ENCODE measurements around the gene SMIM3. TPM values are rescaled to one million over a fixed set of nuclear protein-coding genes. Genes with fewer than 3 reads are reported as not detected.
"Not testable (repeated sequence)": the region's sequence is repeated elsewhere in the genome, so short reads cannot be mapped to it uniquely, and the experiment has no call there.

SMIM3 gene
- polyA plus RNA-seq, 4 donors = 14.2 to 24.6 (median 20.3) TPM

GRCh38 chr5:150789943-150790611 lies 11.5 kb downstream of the SMIM3 start:
- H3K9me3 ChIP-seq (ENCODE audit: control insufficient read depth in 2 of 2, insufficient read depth in 1 of 2, low read depth in 1 of 2, low read length in 1 of 2) = no peaks in the 10 kb centered on the region
- H3K27me3 ChIP-seq (ENCODE audit: control insufficient read depth in 3 of 3, insufficient read depth in 3 of 3, low read length in 3 of 3) = no peaks in the 10 kb centered on the region
- DNase-seq = peak in 1 of 2 donors; percentile 50
- H3K36me3 ChIP-seq (ENCODE audit: control insufficient read depth in 3 of 3, insufficient read depth in 2 of 3, low read depth in 1 of 3, low read length in 3 of 3) = peaks cover 0 to 5% (median 0%) of the 10 kb centered on the region in 3 donors
- WGBS, 3 donors = 29 to 58% (median 49%) methylated on average over 7 of the region's 7 CpGs
- H3K27ac ChIP-seq (ENCODE audit: low read depth in 1 of 3, low read length in 2 of 3) = peak overlapping the region in 1 of 3 donors; percentile 82
- H3K4me1 ChIP-seq (ENCODE audit: control insufficient read depth in 3 of 3, insufficient read depth in 2 of 3, low read depth in 1 of 3, low read length in 2 of 3) = peaks cover 4 to 15% (median 10%) of the 10 kb centered on the region in 3 donors
- no peak for FAIRE-seq
- H3K4me3 ChIP-seq (ENCODE audit: low read depth in 1 of 3, low read length in 3 of 3) = no peak overlapping the region

- Histone ChIP-seq H3K4me1 (ENCODE audit: control insufficient read depth in 3 of 3, insufficient read depth in 2 of 3, low read depth in 1 of 3, low read length in 2 of 3) (peaks cover 4 to 15% (median 10%) of the 10 kb centered on the region in 3 donors), H3K36me3 (ENCODE audit: control insufficient read depth in 3 of 3, insufficient read depth in 2 of 3, low read depth in 1 of 3, low read length in 3 of 3) (peaks cover 0 to 10% (median 3%) of the 10 kb centered on the region in 3 donors), H3K4me3 (ENCODE audit: low read depth in 1 of 3, low read length in 3 of 3) (no peak overlapping the region), H3K27ac (ENCODE audit: low read depth in 1 of 3, low read length in 2 of 3) (no peak overlapping the region), H3K9me3 (ENCODE audit: control insufficient read depth in 2 of 2, insufficient read depth in 1 of 2, low read depth in 1 of 2, low read length in 1 of 2) (no peaks in the 10 kb centered on the region), H3K27me3 (ENCODE audit: control insufficient read depth in 3 of 3, insufficient read depth in 3 of 3, low read length in 3 of 3) (no peaks in the 10 kb centered on the region)
- FAIRE-seq = no peak
- DNase-seq = no peak
These were observed 13.0 kb downstream of the SMIM3 start for GRCh38 chr5:150791536-150791935.

GRCh38 chr5:150793423-150793888 lies 14.9 kb downstream of the SMIM3 start:
- DNase-seq; FAIRE-seq; H3K27me3 ChIP-seq (ENCODE audit: control insufficient read depth in 3 of 3, insufficient read depth in 3 of 3, low read length in 3 of 3); H3K9me3 ChIP-seq (ENCODE audit: control insufficient read depth in 2 of 2, insufficient read depth in 1 of 2, low read depth in 1 of 2, low read length in 1 of 2); H3K4me3 ChIP-seq (ENCODE audit: low read depth in 1 of 3, low read length in 3 of 3); H3K27ac ChIP-seq (ENCODE audit: low read depth in 1 of 3, low read length in 2 of 3): not testable (repeated sequence)
- Histone ChIP-seq H3K36me3 (ENCODE audit: control insufficient read depth in 3 of 3, insufficient read depth in 2 of 3, low read depth in 1 of 3, low read length in 3 of 3) (peaks cover 0 to 12% (median 3%) of the 10 kb centered on the region in 3 donors), H3K4me1 (ENCODE audit: control insufficient read depth in 3 of 3, insufficient read depth in 2 of 3, low read depth in 1 of 3, low read length in 2 of 3) (peaks cover 0 to 15% (median 8%) of the 10 kb centered on the region in 3 donors)
- WGBS, 3 donors = 85 to 91% (median 89%) methylated on average over 2 of the region's 2 CpGs

GRCh38 chr5:150794927-150795326 lies 16.4 kb downstream of the SMIM3 start:
- no peaks in the 10 kb centered on the region for H3K27me3 ChIP-seq (ENCODE audit: control insufficient read depth in 3 of 3, insufficient read depth in 3 of 3, low read length in 3 of 3)
- no peak for DNase-seq
- H3K4me1 ChIP-seq (ENCODE audit: control insufficient read depth in 3 of 3, insufficient read depth in 2 of 3, low read depth in 1 of 3, low read length in 2 of 3) = peaks cover 0 to 8% (median 0%) of the 10 kb centered on the region in 3 donors
- H3K4me3 ChIP-seq (ENCODE audit: low read depth in 1 of 3, low read length in 3 of 3) = no peak overlapping the region
- peaks cover 0 to 12% (median 3%) of the 10 kb centered on the region in 3 donors for H3K36me3 ChIP-seq (ENCODE audit: control insufficient read depth in 3 of 3, insufficient read depth in 2 of 3, low read depth in 1 of 3, low read length in 3 of 3)
- WGBS, 3 donors = 83 to 94% (median 90%) methylated on average over 2 of the region's 2 CpGs
- H3K9me3 ChIP-seq (ENCODE audit: control insufficient read depth in 2 of 2, insufficient read depth in 1 of 2, low read depth in 1 of 2, low read length in 1 of 2) = no peaks in the 10 kb centered on the region
- no peak overlapping the region for H3K27ac ChIP-seq (ENCODE audit: low read depth in 1 of 3, low read length in 2 of 3)
- FAIRE-seq = no peak

- DNase-seq = no peak
- peaks cover 0 to 12% (median 3%) of the 10 kb centered on the region in 3 donors for H3K36me3 ChIP-seq (ENCODE audit: control insufficient read depth in 3 of 3, insufficient read depth in 2 of 3, low read depth in 1 of 3, low read length in 3 of 3)
- no peak for FAIRE-seq
- WGBS, 3 donors = 91 to 97% (median 92%) methylated on average over 2 of the region's 2 CpGs
- no peaks in the 10 kb centered on the region for H3K9me3 ChIP-seq (ENCODE audit: control insufficient read depth in 2 of 2, insufficient read depth in 1 of 2, low read depth in 1 of 2, low read length in 1 of 2)
- H3K27ac ChIP-seq (ENCODE audit: low read depth in 1 of 3, low read length in 2 of 3) = no peak overlapping the region
- H3K4me3 ChIP-seq (ENCODE audit: low read depth in 1 of 3, low read length in 3 of 3) = no peak overlapping the region
- no peaks in the 10 kb centered on the region for H3K27me3 ChIP-seq (ENCODE audit: control insufficient read depth in 3 of 3, insufficient read depth in 3 of 3, low read length in 3 of 3)
- peaks cover 0 to 7% (median 0%) of the 10 kb centered on the region in 3 donors for H3K4me1 ChIP-seq (ENCODE audit: control insufficient read depth in 3 of 3, insufficient read depth in 2 of 3, low read depth in 1 of 3, low read length in 2 of 3)
These were observed 18.8 kb downstream of the SMIM3 start for GRCh38 chr5:150797384-150797783.

GRCh38 chr5:150801117-150801927 lies 22.8 kb downstream of the SMIM3 start:
- Histone ChIP-seq H3K4me3 (ENCODE audit: low read depth in 1 of 3, low read length in 3 of 3) (peak overlapping the region in 1 of 3 donors; percentile 50), H3K27ac (ENCODE audit: low read depth in 1 of 3, low read length in 2 of 3) (peak overlapping the region in 2 of 3 donors; percentile 23 to 74), H3K4me1 (ENCODE audit: control insufficient read depth in 3 of 3, insufficient read depth in 2 of 3, low read depth in 1 of 3, low read length in 2 of 3) (peaks cover 0 to 7% (median 0%) of the 10 kb centered on the region in 3 donors), H3K9me3 (ENCODE audit: control insufficient read depth in 2 of 2, insufficient read depth in 1 of 2, low read depth in 1 of 2, low read length in 1 of 2) (peaks cover 0 to 3% of the 10 kb centered on the region in 2 donors), H3K36me3 (ENCODE audit: control insufficient read depth in 3 of 3, insufficient read depth in 2 of 3, low read depth in 1 of 3, low read length in 3 of 3) (peaks cover 0 to 2% (median 0%) of the 10 kb centered on the region in 3 donors), H3K27me3 (ENCODE audit: control insufficient read depth in 3 of 3, insufficient read depth in 3 of 3, low read length in 3 of 3) (no peaks in the 10 kb centered on the region)
- no peak for FAIRE-seq
- DNase-seq = peak; percentile 51 to 92
- 9 to 15% (median 10%) methylated on average over 15 of the region's 15 CpGs for WGBS, 3 donors

GRCh38 chr5:150804388-150804787 lies 25.8 kb downstream of the SMIM3 start:
- FAIRE-seq = no peak
- peaks cover 0 to 7% (median 0%) of the 10 kb centered on the region in 3 donors for H3K4me1 ChIP-seq (ENCODE audit: control insufficient read depth in 3 of 3, insufficient read depth in 2 of 3, low read depth in 1 of 3, low read length in 2 of 3)
- no peak overlapping the region for H3K27ac ChIP-seq (ENCODE audit: low read depth in 1 of 3, low read length in 2 of 3)
- no peak for DNase-seq
- peaks cover 0 to 5% of the 10 kb centered on the region in 2 donors for H3K9me3 ChIP-seq (ENCODE audit: control insufficient read depth in 2 of 2, insufficient read depth in 1 of 2, low read depth in 1 of 2, low read length in 1 of 2)
- H3K4me3 ChIP-seq (ENCODE audit: low read depth in 1 of 3, low read length in 3 of 3) = no peak overlapping the region
- no peaks in the 10 kb centered on the region for H3K36me3 ChIP-seq (ENCODE audit: control insufficient read depth in 3 of 3, insufficient read depth in 2 of 3, low read depth in 1 of 3, low read length in 3 of 3)
- no peaks in the 10 kb centered on the region for H3K27me3 ChIP-seq (ENCODE audit: control insufficient read depth in 3 of 3, insufficient read depth in 3 of 3, low read length in 3 of 3)
- WGBS, 3 donors = 83 to 94% (median 91%) methylated on average over 6 of the region's 6 CpGs

GRCh38 chr5:150809363-150809762 lies 30.8 kb downstream of the SMIM3 start:
- DNase-seq = no peak
- Histone ChIP-seq H3K4me1 (ENCODE audit: control insufficient read depth in 3 of 3, insufficient read depth in 2 of 3, low read depth in 1 of 3, low read length in 2 of 3) (no peaks in the 10 kb centered on the region), H3K4me3 (ENCODE audit: low read depth in 1 of 3, low read length in 3 of 3) (no peak overlapping the region), H3K27me3 (ENCODE audit: control insufficient read depth in 3 of 3, insufficient read depth in 3 of 3, low read length in 3 of 3) (no peaks in the 10 kb centered on the region), H3K36me3 (ENCODE audit: control insufficient read depth in 3 of 3, insufficient read depth in 2 of 3, low read depth in 1 of 3, low read length in 3 of 3) (no peaks in the 10 kb centered on the region), H3K27ac (ENCODE audit: low read depth in 1 of 3, low read length in 2 of 3) (no peak overlapping the region), H3K9me3 (ENCODE audit: control insufficient read depth in 2 of 2, insufficient read depth in 1 of 2, low read depth in 1 of 2, low read length in 1 of 2) (peaks cover 0 to 11% of the 10 kb centered on the region in 2 donors)
- 66 to 73% (median 73%) methylated on average over 3 of the region's 3 CpGs for WGBS, 3 donors
- FAIRE-seq = no peak

Measured in small intestine (tissue), 7 donors.